HL-60 (cell line): ENCODE measurements around the gene MTG2.

ENCODE experiments used
- POLR2AphosphoS5 ChIP-seq: IDR thresholded peaks from 2 replicates; pipeline ENCODE4 v1.6.1; 2012; ENCODE audit warnings: low read depth
- TF ChIP-seq, protein P1 (sequence below): IDR thresholded peaks from one replicate; pipeline ENCODE4 v1.5.1; 2011; ENCODE audit warnings: low read length, control low read depth, inconsistent platforms; ENCODE audit not compliant: insufficient read depth

DNA sequence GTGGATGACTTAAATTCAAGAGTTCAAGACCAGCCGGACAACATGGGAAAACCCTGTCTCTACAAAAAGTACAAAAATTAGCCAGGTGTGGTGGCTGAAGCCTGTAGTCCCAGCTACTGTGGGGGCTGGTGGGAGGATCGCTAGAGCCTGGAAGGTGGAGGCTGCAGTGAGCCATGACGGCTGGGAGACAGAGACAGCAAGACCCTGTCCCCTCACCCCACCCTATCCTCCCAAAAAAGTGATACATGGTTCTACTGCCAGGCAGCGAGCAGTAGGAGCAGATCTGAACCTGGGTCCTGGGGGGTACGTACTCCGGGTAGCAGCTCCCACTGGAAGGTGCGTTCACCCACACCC, 41.8 kb upstream of the MTG2 start:
- TF ChIP-seq, protein P1, sequence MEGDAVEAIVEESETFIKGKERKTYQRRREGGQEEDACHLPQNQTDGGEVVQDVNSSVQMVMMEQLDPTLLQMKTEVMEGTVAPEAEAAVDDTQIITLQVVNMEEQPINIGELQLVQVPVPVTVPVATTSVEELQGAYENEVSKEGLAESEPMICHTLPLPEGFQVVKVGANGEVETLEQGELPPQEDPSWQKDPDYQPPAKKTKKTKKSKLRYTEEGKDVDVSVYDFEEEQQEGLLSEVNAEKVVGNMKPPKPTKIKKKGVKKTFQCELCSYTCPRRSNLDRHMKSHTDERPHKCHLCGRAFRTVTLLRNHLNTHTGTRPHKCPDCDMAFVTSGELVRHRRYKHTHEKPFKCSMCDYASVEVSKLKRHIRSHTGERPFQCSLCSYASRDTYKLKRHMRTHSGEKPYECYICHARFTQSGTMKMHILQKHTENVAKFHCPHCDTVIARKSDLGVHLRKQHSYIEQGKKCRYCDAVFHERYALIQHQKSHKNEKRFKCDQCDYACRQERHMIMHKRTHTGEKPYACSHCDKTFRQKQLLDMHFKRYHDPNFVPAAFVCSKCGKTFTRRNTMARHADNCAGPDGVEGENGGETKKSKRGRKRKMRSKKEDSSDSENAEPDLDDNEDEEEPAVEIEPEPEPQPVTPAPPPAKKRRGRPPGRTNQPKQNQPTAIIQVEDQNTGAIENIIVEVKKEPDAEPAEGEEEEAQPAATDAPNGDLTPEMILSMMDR = no peak
- TF ChIP-seq POLR2AphosphoS5 = no peak; the same call in 1 of the 2 replicates
